Transverse colon (tissue), 4 donors: ENCODE results near the gene RPS24. TPM values are rescaled to one million over a fixed set of nuclear protein-coding genes. Genes with fewer than 3 reads are reported as not detected.
"Not testable (repeated sequence)": the region's sequence is repeated elsewhere in the genome, so short reads cannot be mapped to it uniquely, and the experiment has no call there.

Experiments used
- DNase-seq: peaks from one replicate; pipeline ENCODE4 v3.0.0-alpha.2; 2019
- H3K27ac ChIP-seq, 4 donors: fragments of 200-600 bp; sonication (generic); 2 replicates each; pipeline ENCODE4 v1.5.1; 2016 to 2018; ENCODE audit warnings: inconsistent platforms in 4 of 4
- H3K27me3 ChIP-seq: fragments of 200-600 bp; sonication (generic); 2 replicates; pipeline ENCODE4 v1.5.1; 2017; ENCODE audit warnings: inconsistent platforms
- H3K36me3 ChIP-seq, 4 donors: fragments of 200-600 bp; sonication (generic); 2 replicates each; pipeline ENCODE4 v1.5.1; 2017 to 2019; ENCODE audit warnings: inconsistent platforms in 4 of 4
- H3K4me1 ChIP-seq, 4 donors: fragments of 200-600 bp; sonication (generic); 2 replicates each; pipeline ENCODE4 v1.5.1; 2017 to 2020; ENCODE audit warnings: inconsistent platforms in 4 of 4
- H3K4me3 ChIP-seq, 4 donors: fragments of 200-600 bp; sonication (generic); 1 replicate in 1 of 4; 2 replicates in 3 of 4; pipeline versions ENCODE4 v1.5.1 to v1.6.1; 2017 to 2019; ENCODE audit warnings: inconsistent platforms in 4 of 4
- H3K9me3 ChIP-seq, 2 donors: fragments of 200-600 bp; sonication (generic); 2 replicates each; pipeline ENCODE4 v1.5.1; 2017 to 2019; ENCODE audit warnings: inconsistent platforms in 2 of 2
- CTCF ChIP-seq, 5 experiments: fragments of 200-600 bp in 3 of 5; fragments of 450-650 bp in 2 of 5; sonication (generic) in 3 of 5; IDR thresholded peaks; 1 replicate in 2 of 5; 2 replicates in 3 of 5; pipeline ENCODE4 v1.5.1; 2016 to 2017; ENCODE audit warnings: antibody characterized with exemption in 5 of 5, inconsistent platforms in 3 of 5, mild to moderate bottlenecking in 2 of 5, moderate library complexity in 1 of 5
- EP300 ChIP-seq: sonication (generic); formaldehyde crosslinking; IDR thresholded peaks from one replicate; pipeline ENCODE4 v1.6.1; 2017; ENCODE audit warnings: antibody characterized with exemption, low read depth
- POLR2A ChIP-seq: fragments of 450-650 bp; IDR thresholded peaks from one replicate; pipeline ENCODE4 v1.6.1; 2016; ENCODE audit warnings: antibody characterized with exemption, mild to moderate bottlenecking, moderate library complexity
- POLR2AphosphoS5 ChIP-seq, 3 donors: sonication (generic); formaldehyde crosslinking; IDR thresholded peaks; one replicate each; pipeline ENCODE4 v1.6.1; 2016; ENCODE audit warnings: antibody characterized with exemption in 3 of 3
- WGBS, 2 donors: methylation state at CpG; one replicate each; pipeline ENCODE4 v1.1.5; 2018; ENCODE audit warnings: low coverage in 1 of 2; 5-methylcytosine and 5-hydroxymethylcytosine counted together
- in situ Hi-C, 4 donors: fragments of 200-750 bp; cut with MboI; loops; one replicate each; pipeline versions ENCODE4 v1.15.0 to v1.15.1; 2017; ENCODE audit warnings: low sequenced_read_pairs in 3 of 4, low pct_ligation_motif_present in 1 of 4, low pct_unique_long_range_greater_than_20kb in 1 of 4
- intact Hi-C: fragments of 100-400 bp; cut with DNase I; formaldehyde crosslinking; loops from one replicate; pipeline ENCODE4 v1.15.1; 2023; ENCODE audit warnings: low total_unique reads
- total RNA-seq, 4 donors: library from RNA; depleted of rRNA; stranded (reverse); fragments of >200 nt; gene quantifications; one replicate each; pipeline ENCODE4 v1.1.0, GENCODE V29; 2016

RPS24 gene
- total RNA-seq, 4 donors from 2014 or later, result 562 to 2,370 (median 1,752) TPM

- intact Hi-C loops, result no loop called here
- no peak for DNase-seq
- Histone ChIP-seq H3K27ac (no peak overlapping the region), H3K4me3 (no peak overlapping the region), H3K27me3 (no peaks in the 10 kb centered on the region), H3K4me1 (peaks cover 0 to 5% (median 2%) of the 10 kb centered on the region in 4 donors), H3K36me3 (no peaks in the 10 kb centered on the region), H3K9me3 (no peaks in the 10 kb centered on the region)
- TF ChIP-seq POLR2AphosphoS5 (IDR thresholded peaks at IDR 0.05) (no peak), EP300 (no peak), CTCF (IDR thresholded peaks at IDR 0.05) (no peak), POLR2A (no peak)
- 63 to 81% methylated on average over 1 to 5 of the region's 5 CpGs for WGBS, 2 donors
- in situ Hi-C loops, result loop anchor here in 1 of 4 donors (25.0 kb wide), 1 partner anchor 600 kb away; no protein-coding TSS in a partner anchor
Observed at GRCh38 chr10:78062296-78062695, 28.6 kb downstream of the RPS24 start.

DNA sequence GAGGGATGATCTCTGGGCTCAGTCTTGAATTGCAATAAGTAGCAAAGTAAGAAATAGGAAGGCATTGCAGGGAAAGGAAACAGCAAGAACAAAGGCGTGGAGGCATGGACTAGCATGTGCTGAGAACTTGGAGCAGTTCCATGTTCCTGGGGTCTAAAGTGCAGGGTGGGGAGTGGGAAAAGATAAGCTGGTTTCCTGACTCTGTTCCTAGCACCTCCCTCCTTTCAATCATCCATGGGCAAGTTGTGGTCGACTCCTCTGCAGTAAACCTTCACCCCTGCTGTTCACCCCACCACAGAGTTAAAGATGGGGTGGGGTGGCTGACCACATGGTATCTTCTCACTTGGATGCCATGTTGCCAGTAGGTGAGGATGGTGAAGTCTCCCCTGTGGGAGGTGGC, 29.6 kb downstream of the RPS24 start:
- DNase-seq, result no peak
- Histone ChIP-seq H3K9me3 (no peaks in the 10 kb centered on the region), H3K4me1 (peaks cover 0 to 5% (median 2%) of the 10 kb centered on the region in 4 donors), H3K36me3 (no peaks in the 10 kb centered on the region), H3K27me3 (no peaks in the 10 kb centered on the region), H3K4me3 (no peak overlapping the region), H3K27ac (no peak overlapping the region)
- intact Hi-C loops (no loop called here), in situ Hi-C loops (loop anchor here in 1 of 4 donors (25.0 kb wide), 1 partner anchor 599 kb away; no protein-coding TSS in a partner anchor)
- TF ChIP-seq POLR2AphosphoS5 (IDR thresholded peaks at IDR 0.05), result no peak
- no peak for TF ChIP-seq POLR2A
- no peak for TF ChIP-seq CTCF (IDR thresholded peaks at IDR 0.05)
- TF ChIP-seq EP300, result no peak
- WGBS, 2 donors, result 24 to 65% methylated on average over 2 of the region's 2 CpGs

DNA sequence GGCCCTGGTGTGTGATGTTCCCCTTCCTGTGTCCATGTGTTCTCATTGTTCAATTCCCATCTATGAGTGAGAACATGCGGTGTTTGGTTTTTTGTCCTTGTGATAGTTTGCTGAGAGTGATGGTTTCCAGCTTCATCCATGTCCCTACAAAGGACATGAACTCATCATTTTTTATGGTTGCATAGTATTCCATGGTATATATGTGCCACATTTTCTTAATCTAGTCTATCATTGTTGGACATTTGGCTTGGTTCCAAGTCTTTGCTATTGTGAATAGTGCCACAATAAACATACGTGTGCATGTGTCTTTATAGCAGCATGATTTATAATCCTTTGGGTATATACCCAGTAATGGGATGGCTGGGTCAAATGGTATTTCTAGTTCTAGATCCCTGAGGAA, 31.3 kb downstream of the RPS24 start:
- H3K9me3 ChIP-seq, H3K4me1 ChIP-seq, H3K27ac ChIP-seq, H3K4me3 ChIP-seq, intact Hi-C loops, DNase-seq, H3K36me3 ChIP-seq, H3K27me3 ChIP-seq: not testable (repeated sequence)
- no CpG with 5 or more reads among the region's 2 CpGs for WGBS, 2 donors
- in situ Hi-C loops, result loop anchor here in 1 of 4 donors (25.0 kb wide), 1 partner anchor 597 kb away; no protein-coding TSS in a partner anchor

GRCh38 chr10:78065611-78066010, 31.9 kb downstream of the RPS24 start:
- intact Hi-C loops (no loop called here), in situ Hi-C loops (loop anchor here in 1 of 4 donors (25.0 kb wide), 1 partner anchor 597 kb away; no protein-coding TSS in a partner anchor)
- H3K9me3 ChIP-seq, result no peaks in the 10 kb centered on the region
- no peaks in the 10 kb centered on the region for H3K27me3 ChIP-seq
- peaks cover 0 to 5% (median 2%) of the 10 kb centered on the region in 4 donors for H3K4me1 ChIP-seq
- H3K36me3 ChIP-seq, result no peaks in the 10 kb centered on the region
- TF ChIP-seq EP300 (no peak), POLR2A (no peak), CTCF (IDR thresholded peaks at IDR 0.05) (no peak), POLR2AphosphoS5 (IDR thresholded peaks at IDR 0.05) (no peak)
- no peak for DNase-seq
- H3K27ac ChIP-seq, result peak overlapping the region in 2 of 4 donors; percentile 18 to 23
- 66% methylated on average over 2 of the region's 2 CpGs; no CpG with 5 or more reads in 1 of the 2 donors for WGBS, 2 donors
- H3K4me3 ChIP-seq, result no peak overlapping the region

GRCh38 chr10:78066012-78066411, 32.3 kb downstream of the RPS24 start:
- no peaks in the 10 kb centered on the region for H3K27me3 ChIP-seq
- no peak for TF ChIP-seq POLR2A
- peak in 1 of 3 donors; percentile 21 for TF ChIP-seq POLR2AphosphoS5 (IDR thresholded peaks at IDR 0.05)
- DNase-seq, result peak; percentile 88
- in situ Hi-C loops (loop anchor here in 1 of 4 donors (25.0 kb wide), 1 partner anchor 596 kb away; no protein-coding TSS in a partner anchor), intact Hi-C loops (no loop called here)
- H3K4me1 ChIP-seq, result peaks cover 0 to 5% (median 2%) of the 10 kb centered on the region in 4 donors
- H3K9me3 ChIP-seq, result no peaks in the 10 kb centered on the region
- 61% methylated on average over 5 of the region's 5 CpGs; no CpG with 5 or more reads in 1 of the 2 donors for WGBS, 2 donors
- peak overlapping the region in 2 of 4 donors; percentile 18 to 23 for H3K27ac ChIP-seq
- H3K4me3 ChIP-seq, result no peak overlapping the region
- no peaks in the 10 kb centered on the region for H3K36me3 ChIP-seq
